H1 (cell line): Measurements from ENCODE around the gene IFNL4. TPM values are rescaled to one million over a fixed set of nuclear protein-coding genes. Genes with fewer than 3 reads are reported as not detected.

Experiments used
- CTCF ChIA-PET: fragments of 300-600 bp; sonication (Branson Sonifier 250); formaldehyde crosslinking; loops from one replicate; lab custom pipeline; 2021; ENCODE audit not compliant: partially characterized antibody; lab: Charles Lee
- POLR2A ChIA-PET: fragments of 300-600 bp; sonication (Branson Sonifier 250); formaldehyde crosslinking; loops from one replicate; lab custom pipeline; 2021; ENCODE audit warnings: inconsistent platforms; ENCODE audit not compliant: partially characterized antibody; lab: Charles Lee
- DNase-seq, 2 experiments: peaks; one replicate each; pipeline versions ENCODE4 v3.0.0 to v3.0.0-alpha.2; 2010 to 2022; ENCODE audit warnings: low spot score in 2 of 2, low read depth in 1 of 2, mixed read lengths in 1 of 2
- FAIRE-seq: peaks from 2 replicates; lab custom pipeline; 2011; peaks lifted over from hg19 to GRCh38; lab: Jason Lieb, UNC
- H2AFZ ChIP-seq: 2 replicates; pipeline ENCODE4 v1.8.1; 2012; ENCODE audit warnings: low read length, inconsistent platforms
- H2AK5ac ChIP-seq: 2 replicates; pipeline ENCODE4 v1.6.1; 2013; ENCODE audit warnings: low read depth, low read length
- H2BK120ac ChIP-seq: replicated peaks from 2 replicates; pipeline ENCODE3; 2013; ENCODE audit warnings: low read depth, low read length, inconsistent platforms
- H2BK12ac ChIP-seq: 2 replicates; pipeline ENCODE4 v1.6.1; 2013; ENCODE audit warnings: low read depth, low read length
- H2BK15ac ChIP-seq: 2 replicates; pipeline ENCODE4 v1.6.1; 2013; ENCODE audit warnings: low read length
- H2BK20ac ChIP-seq: 2 replicates; pipeline ENCODE4 v1.6.1; 2013; ENCODE audit warnings: low read length
- H2BK5ac ChIP-seq: 2 replicates; pipeline ENCODE4 v1.6.1; 2013; ENCODE audit warnings: low read depth, low read length
- H3K14ac ChIP-seq: 2 replicates; pipeline ENCODE4 v1.6.1; 2013; ENCODE audit warnings: inconsistent platforms; ENCODE audit not compliant: insufficient read length
- H3K18ac ChIP-seq: 2 replicates; pipeline ENCODE4 v1.6.1; 2013; ENCODE audit warnings: low read length; ENCODE audit errors: extremely low read depth
- H3K23ac ChIP-seq: 2 replicates; pipeline ENCODE4 v1.6.1; 2013; ENCODE audit warnings: inconsistent platforms; ENCODE audit not compliant: insufficient read length
- H3K23me2 ChIP-seq: 2 replicates; pipeline ENCODE4 v1.6.1; 2013; ENCODE audit warnings: low read depth, low read length
- H3K27ac ChIP-seq: 2 replicates; pipeline ENCODE4 v1.6.1; 2011; ENCODE audit warnings: low read depth, low read length, inconsistent platforms
- H3K27me3 ChIP-seq, 4 experiments: replicated peaks in 1 of 4; 1 replicate in 1 of 4; 2 replicates in 3 of 4; pipeline versions ENCODE4 v1.6.1 to v1.8.1; 2011 to 2013; ENCODE audit warnings: low read length in 3 of 4, mild to moderate bottlenecking in 3 of 4, inconsistent platforms in 2 of 4, mixed read lengths in 2 of 4, moderate library complexity in 1 of 4; ENCODE audit not compliant: control insufficient read depth in 3 of 4, insufficient read depth in 3 of 4; ENCODE audit errors: extremely low read depth in 1 of 4
- H3K36me3 ChIP-seq, 4 experiments: 2 replicates each; pipeline versions ENCODE4 v1.6.1 to v1.8.1; 2011 to 2013; ENCODE audit warnings: mild to moderate bottlenecking in 4 of 4, low read length in 3 of 4, moderate library complexity in 2 of 4, control low read depth in 1 of 4, inconsistent platforms in 1 of 4; ENCODE audit not compliant: insufficient read depth in 4 of 4, control insufficient read depth in 2 of 4
- H3K4ac ChIP-seq: replicated peaks from 2 replicates; pipeline ENCODE3; 2013; ENCODE audit warnings: low read length, low read depth, mixed read lengths, inconsistent platforms; ENCODE audit not compliant: insufficient read length
- H3K4me1 ChIP-seq, 4 experiments: replicated peaks in 1 of 4; 1 replicate in 1 of 4; 2 replicates in 3 of 4; pipeline versions ENCODE4 v1.6.1 to v1.8.1; 2011 to 2013; ENCODE audit warnings: low read length in 3 of 4, inconsistent platforms in 2 of 4, mixed read lengths in 1 of 4; ENCODE audit not compliant: insufficient read depth in 4 of 4, control insufficient read depth in 3 of 4
- H3K4me2 ChIP-seq, 2 experiments: 2 replicates each; pipeline versions ENCODE4 v1.6.1 to v1.8.1; 2011 to 2013; ENCODE audit warnings: low read depth in 2 of 2, low read length in 2 of 2, control low read depth in 1 of 2, inconsistent platforms in 1 of 2, mild to moderate bottlenecking in 1 of 2; ENCODE audit not compliant: insufficient read depth in 1 of 2
- H3K4me3 ChIP-seq, 4 experiments: fragments of 200-600, 300-600 bp in 1 of 4; sonication (generic), shearing (Covaris generic), sonication (Bioruptor Twin) in 1 of 4; 2 replicates each; pipeline versions ENCODE4 v1.5.1 to v1.8.1; 2011 to 2016; ENCODE audit warnings: low read length in 4 of 4, low read depth in 3 of 4, control low read depth in 2 of 4, inconsistent platforms in 2 of 4, mild to moderate bottlenecking in 2 of 4, mixed read lengths in 1 of 4, moderate library complexity in 1 of 4; ENCODE audit not compliant: insufficient read depth in 2 of 4; ENCODE audit errors: extremely low read depth in 1 of 4
- H3K56ac ChIP-seq: replicated peaks from 2 replicates; pipeline ENCODE3; 2013; ENCODE audit warnings: low read depth, mild to moderate bottlenecking, mixed read lengths, low read length, inconsistent platforms; ENCODE audit not compliant: insufficient read length
- H3K79me1 ChIP-seq: 2 replicates; pipeline ENCODE4 v1.6.1; 2013; ENCODE audit warnings: low read depth, low read length, control low read depth
- H3K79me2 ChIP-seq, 2 experiments: 2 replicates each; pipeline versions ENCODE4 v1.6.1 to v1.8.1; 2012 to 2013; ENCODE audit warnings: low read length in 2 of 2, mild to moderate bottlenecking in 2 of 2, inconsistent platforms in 1 of 2; ENCODE audit not compliant: insufficient read depth in 2 of 2, control insufficient read depth in 1 of 2
- H3K9ac ChIP-seq, 4 experiments: replicated peaks in 1 of 4; 1 replicate in 1 of 4; 2 replicates in 3 of 4; pipeline versions ENCODE4 v1.6.1 to v1.8.1; 2011 to 2013; ENCODE audit warnings: low read depth in 3 of 4, low read length in 3 of 4, control low read depth in 2 of 4, mild to moderate bottlenecking in 2 of 4, moderate library complexity in 2 of 4, inconsistent platforms in 1 of 4; ENCODE audit errors: extremely low read depth in 1 of 4
- H3K9me3 ChIP-seq, 2 experiments: 2 replicates each; pipeline versions ENCODE4 v1.6.1 to v1.8.1; 2012 to 2013; ENCODE audit warnings: mild to moderate bottlenecking in 2 of 2, moderate library complexity in 2 of 2, control low read depth in 1 of 2, inconsistent platforms in 1 of 2, low read depth in 1 of 2, low read length in 1 of 2, mixed read lengths in 1 of 2; ENCODE audit not compliant: insufficient read depth in 2 of 2
- H4K20me1 ChIP-seq, 2 experiments: replicated peaks in 1 of 2; 2 replicates each; pipeline versions ENCODE3 to v1.8.1; 2011 to 2013; ENCODE audit warnings: inconsistent platforms in 2 of 2, low read length in 2 of 2, mild to moderate bottlenecking in 1 of 2; ENCODE audit not compliant: insufficient read depth in 2 of 2, control insufficient read depth in 1 of 2
- H4K5ac ChIP-seq: 2 replicates; pipeline ENCODE4 v1.6.1; 2013; ENCODE audit warnings: low read length, low read depth, mixed read lengths, inconsistent platforms; ENCODE audit not compliant: insufficient read length
- H4K8ac ChIP-seq: 2 replicates; pipeline ENCODE4 v1.8.0; 2013; ENCODE audit warnings: mild to moderate bottlenecking, moderate library complexity, low read length, inconsistent platforms; ENCODE audit not compliant: insufficient read depth; ENCODE audit errors: extremely low read depth
- H4K91ac ChIP-seq: replicated peaks from 2 replicates; pipeline ENCODE3; 2013; ENCODE audit warnings: low read length, mixed read lengths, inconsistent platforms; ENCODE audit not compliant: insufficient read length
- CEBPB ChIP-seq: IDR thresholded peaks from 2 replicates; pipeline ENCODE4 v1.6.1; 2012; ENCODE audit warnings: low read depth, low read length
- CHD2 ChIP-seq: IDR thresholded peaks from 2 replicates; pipeline ENCODE4 v1.6.1; 2012; ENCODE audit warnings: low read length, improper control_type of control experiment
- NANOG ChIP-seq: IDR thresholded peaks from 2 replicates; pipeline ENCODE4 v1.6.1; 2011; ENCODE audit warnings: low read length, low read depth, mild to moderate bottlenecking, inconsistent platforms; ENCODE audit not compliant: insufficient read depth, poor library complexity, severe bottlenecking
- RAD21 ChIP-seq, 2 experiments: IDR thresholded peaks in 1 of 2; conservative IDR thresholded peaks in 1 of 2; 2 replicates each; pipeline ENCODE4 v1.6.1; 2011; ENCODE audit warnings: low read depth in 2 of 2, low read length in 2 of 2, improper control_type of control experiment in 1 of 2, inconsistent platforms in 1 of 2, mild to moderate bottlenecking in 1 of 2, moderate library complexity in 1 of 2
- TBP ChIP-seq: IDR thresholded peaks from 2 replicates; pipeline ENCODE4 v1.6.1; 2011; ENCODE audit warnings: low read depth, low read length, improper control_type of control experiment
- ZNF274 ChIP-seq: IDR thresholded peaks from 2 replicates; pipeline ENCODE4 v1.7.0; 2012; ENCODE audit warnings: low read length, borderline replicate concordance; ENCODE audit errors: extremely low read depth
- WGBS, 2 experiments: shearing (Covaris generic) in 1 of 2; methylation state at CpG; one replicate each; pipeline versions ENCODE4 v1.1.6 to v1.1.7; 2013 to 2015; ENCODE audit warnings: low lambda C conversion rate in 2 of 2, mixed read lengths in 2 of 2, inconsistent platforms in 1 of 2, low coverage in 1 of 2, missing lambda C conversion rate in 1 of 2; ENCODE audit not compliant: insufficient replicate concordance in 2 of 2, insufficient coverage in 1 of 2, insufficient read length in 1 of 2; ENCODE audit errors: extremely low coverage in 1 of 2, missing lambda C conversion rate in 1 of 2; 5-methylcytosine and 5-hydroxymethylcytosine counted together
- polyA plus RNA-seq, 7 experiments: library from polyadenylated mRNA; depleted of rRNA in 3 of 7; stranded (reverse) in 5 of 7; unstranded in 2 of 7; fragments of >200 nt in 5 of 7; fragments of 200-250 nt in 2 of 7; gene quantifications; 1 replicate in 5 of 7; 2 replicates in 1 of 7; 4 replicates in 1 of 7; pipeline versions ENCODE4 v1.2.1 to v1.2.3, GENCODE V29; 2011 to 2013; ENCODE audit warnings: missing spikeins in 2 of 7, mixed read lengths in 2 of 7
- total RNA-seq: library from RNA; stranded (reverse); fragmentation: NEBNext Ultra II Directional; extraction: Animal tissue kit (Norgen Biotek cat#: 25700); gene quantifications from 2 replicates; pipeline ENCODE4 v1.2.1, GENCODE V29; 2021

Gene IFNL4
- total and polyA plus RNA-seq, 2 of the 8 experiments (the other 6 are each of a cell fraction or from before 2014, with no cell fraction given) = not detected

DNA sequence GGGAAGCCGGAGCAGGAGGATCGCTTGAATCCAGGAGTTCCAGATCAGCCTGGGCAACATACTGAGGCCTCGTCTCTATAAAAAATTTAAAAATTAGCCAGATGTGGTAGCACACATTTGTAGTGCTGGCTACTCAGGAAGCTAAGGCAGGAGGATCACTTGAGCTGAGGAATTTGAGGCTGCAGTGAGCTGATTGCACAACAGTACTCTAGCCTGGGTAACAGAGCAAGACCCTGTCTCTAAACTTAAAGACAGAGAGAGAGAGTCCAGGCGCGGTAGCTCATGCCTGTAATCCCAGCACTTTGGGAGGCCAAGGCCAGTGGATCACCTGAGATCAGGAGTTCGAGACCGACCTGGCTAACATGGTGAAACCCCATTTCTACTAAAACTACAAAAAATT is 8.2 kb downstream of the IFNL4 start:
- TF ChIP-seq CEBPB (peak; percentile 48; the same call in 1 of the 2 replicates), TBP (no peak), NANOG (no peak), CHD2 (no peak), ZNF274 (no peak), RAD21 (IDR thresholded peaks at IDR 0.05 in 1 of 2, conservative IDR thresholded peaks at IDR 0.05 in 1 of 2; ENCODE audit: low read depth in 2 of 2, low read length in 2 of 2) (no peak)
- no peaks in the 10 kb centered on the region for H3K36me3 ChIP-seq
- H2BK5ac ChIP-seq = no peak overlapping the region
- H3K4ac ChIP-seq = no peak overlapping the region
- no peaks in the 10 kb centered on the region for H3K79me2 ChIP-seq
- H2BK20ac ChIP-seq = no peak overlapping the region
- CTCF ChIA-PET = interaction anchor here (0.6 to 0.7 kb wide), 2 partner anchors 23 to 123 kb away, joined by 3 to 4 read pairs; no protein-coding TSS in a partner anchor
- DNase-seq (no peak), FAIRE-seq (no peak)
- no peak overlapping the region for H2BK15ac ChIP-seq
- H2BK12ac ChIP-seq = no peak overlapping the region
- H3K27ac ChIP-seq = no peak overlapping the region
- H3K4me1 ChIP-seq = no peaks in the 10 kb centered on the region
- H3K18ac ChIP-seq = no peak overlapping the region
- no peak overlapping the region for H4K8ac ChIP-seq
- H4K20me1 ChIP-seq = no peaks in the 10 kb centered on the region
- H2AK5ac ChIP-seq = no peak overlapping the region
- no peak overlapping the region for H4K5ac ChIP-seq
- 0 out of 2 replicates have a peak, but pooled peaks cover 2% of the 10 kb centered on the region for H3K23me2 ChIP-seq
- 96% methylated on average over 6 of the region's 7 CpGs; no CpG with 5 or more reads in 1 of the 2 experiments for WGBS, 2 experiments
- H2AFZ ChIP-seq = no peak overlapping the region
- H3K4me3 ChIP-seq = no peak overlapping the region
- H3K4me2 ChIP-seq = no peak overlapping the region
- H3K56ac ChIP-seq = no peak overlapping the region
- no peak overlapping the region for H3K9ac ChIP-seq
- peaks cover 0 to 4% (median 1%) of the 10 kb centered on the region in 4 experiments; a peak in 2 of 7 replicates for H3K27me3 ChIP-seq
- H3K9me3 ChIP-seq = no peaks in the 10 kb centered on the region
- H3K79me1 ChIP-seq = no peaks in the 10 kb centered on the region
- POLR2A ChIA-PET = no interaction called here
- no peak overlapping the region for H4K91ac ChIP-seq
- H3K14ac ChIP-seq = no peak overlapping the region
- no peak overlapping the region for H3K23ac ChIP-seq
- no peak overlapping the region for H2BK120ac ChIP-seq
